ENCODE results near the gene PPT2. TPM values are rescaled to one million over a fixed set of nuclear protein-coding genes. Genes with fewer than 3 reads are reported as not detected.

The PPT2 gene
- total RNA-seq, 1 experiment from 2014 or later: 46.3 TPM

GRCh38 chr6:32164295-32164694 lies 10.4 kb downstream of the PPT2 start, which contains the start of gene EGFL8:
TSS of gene EGFL8 (plus strand) at chr6:32164595. CDS start at chr6:32166166, 1,571 bp downstream.
- no peaks in the 10 kb centered on the region for H3K79me1 ChIP-seq (ENCODE audit: insufficient read depth, low read depth, low read length, poor library complexity, severe bottlenecking)
- TF ChIP-seq CTCF (conservative IDR thresholded peaks at IDR 0.05): no peak
- peaks cover 2% of the 10 kb centered on the region for H4K20me1 ChIP-seq (ENCODE audit: control insufficient read depth, insufficient read depth, insufficient read length)
- no peak within 1 kb of the TSS for H2BK12ac ChIP-seq (ENCODE audit: insufficient read length, low read depth, low read length)
- H3K36me3 Mint-ChIP-seq (ENCODE audit: insufficient read depth in 1 of 3, low read depth in 3 of 3): peaks cover 24 to 66% (median 43%) of the 10 kb centered on the region in 3 experiments
- no peak within 1 kb of the TSS for H4K8ac ChIP-seq (replicated peaks; ENCODE audit: insufficient read length, low read depth, low read length)
- H3K27me3 ChIP-seq (ENCODE audit: insufficient read depth, low read length): no peaks in the 10 kb centered on the region
- H3K14ac ChIP-seq (ENCODE audit: insufficient read depth, low read length): no peak within 1 kb of the TSS
- H3K4ac ChIP-seq (ENCODE audit: low read depth, low read length): no peak within 1 kb of the TSS
- H3K4me1 ChIP-seq (ENCODE audit: insufficient read depth, low read length): no peaks in the 10 kb centered on the region
- H3K9me3 Mint-ChIP-seq: no peaks in the 10 kb centered on the region
- no peak within 1 kb of the TSS for H2AFZ ChIP-seq (ENCODE audit: low read length)
- no peak within 1 kb of the TSS for H3K9ac ChIP-seq (ENCODE audit: extremely low read depth, insufficient read length, low read length)
- H3K18ac ChIP-seq (ENCODE audit: insufficient read length, low read depth, low read length): no peak within 1 kb of the TSS
- no peak within 1 kb of the TSS for H2BK5ac ChIP-seq (ENCODE audit: insufficient read length, low read length)
- no peak within 1 kb of the TSS for H2BK120ac ChIP-seq (ENCODE audit: low read depth, low read length, poor library complexity, severe bottlenecking)
- H3K23ac ChIP-seq (ENCODE audit: insufficient read length, low read depth, low read length): no peak within 1 kb of the TSS
- H3K4me2 ChIP-seq (ENCODE audit: insufficient read depth, insufficient read length, low read length): no peak within 1 kb of the TSS
- no peak within 1 kb of the TSS for H4K91ac ChIP-seq (ENCODE audit: insufficient read length, low read depth, low read length)
- no peak within 1 kb of the TSS for H2AK5ac ChIP-seq (ENCODE audit: insufficient read length, low read length)
- H3K79me2 ChIP-seq (ENCODE audit: insufficient read depth, low read length): no peaks in the 10 kb centered on the region
- no peak within 1 kb of the TSS for H3T11ph ChIP-seq (ENCODE audit: low read length)
- no peak within 1 kb of the TSS; a peak in 1 of 5 replicates for H3K4me3 Mint-ChIP-seq
- H3K9me3 ChIP-seq (ENCODE audit: control insufficient read depth, low read depth, low read length): no peaks in the 10 kb centered on the region
- H3K4me1 Mint-ChIP-seq: peaks cover 3 to 23% of the 10 kb centered on the region in 2 experiments; a peak in 2 of 4 replicates
- H2BK20ac ChIP-seq (ENCODE audit: low read depth, low read length, poor library complexity, severe bottlenecking): no peak within 1 kb of the TSS
- peak within 1 kb of the TSS in 2 of 3 experiments; percentile 78 to 94; a peak in 4 of 7 replicates for H3K27ac Mint-ChIP-seq
- H3K27ac ChIP-seq (ENCODE audit: insufficient read length, low read depth, low read length): no peak within 1 kb of the TSS
- H4K5ac ChIP-seq (ENCODE audit: insufficient read length, low read depth, low read length): no peak within 1 kb of the TSS
- no peaks in the 10 kb centered on the region for H3K23me2 ChIP-seq (ENCODE audit: insufficient read length, low read depth, low read length, poor library complexity, severe bottlenecking)
- H3K56ac ChIP-seq (ENCODE audit: insufficient read length, low read depth, low read length): no peak within 1 kb of the TSS
- H2BK15ac ChIP-seq (ENCODE audit: low read depth, low read length): no peak within 1 kb of the TSS
- no peak for DNase-seq
- H3K27me3 Mint-ChIP-seq (ENCODE audit: low read depth): no peaks in the 10 kb centered on the region; the same call in 1 of the 2 replicates
